ENCODE results near the gene CSNK2A3. TPM values are rescaled to one million over a fixed set of nuclear protein-coding genes. Genes with fewer than 3 reads are reported as not detected.
"Not testable (repeated sequence)": the region's sequence is repeated elsewhere in the genome, so short reads cannot be mapped to it uniquely, and the experiment has no call there.

CSNK2A3 gene
- total RNA-seq: 1.2 TPM

DNA sequence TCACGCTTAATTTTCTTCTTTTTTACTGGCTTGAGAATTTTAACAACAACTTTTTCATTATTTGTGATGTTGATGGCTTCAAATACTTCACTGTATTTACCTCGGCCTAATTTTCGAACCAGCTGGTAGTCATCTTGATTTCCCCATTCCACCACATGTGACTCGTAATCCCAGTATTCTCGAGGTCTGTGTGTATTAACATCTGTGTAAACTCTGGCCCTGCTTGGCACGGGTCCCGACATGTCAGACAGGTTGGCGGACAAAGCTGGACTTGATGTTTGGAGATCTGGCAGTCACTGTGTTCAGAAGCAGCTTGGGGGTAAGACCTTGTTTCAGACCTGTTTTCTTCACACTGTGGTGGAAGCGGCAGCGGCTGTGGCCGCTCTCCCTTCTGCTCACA, at the start of gene CSNK2A3:
CSNK2A3 (minus strand) TSS at position 373 of the 400 bp plus-strand sequence; CDS start at position 242, 131 bp downstream.
- peaks cover 23% of the 10 kb centered on the region for H3K4me1 ChIP-seq
- H3K36me3 ChIP-seq; H3K27ac ChIP-seq; H3K9me3 ChIP-seq; H3K27me3 ChIP-seq; H3K4me3 ChIP-seq; intact Hi-C loops (cut with DNase I): not testable (repeated sequence)
- DNase-seq (ENCODE audit: extremely low spot score in 2 of 2): peak in 1 of 2 donors; percentile 46

DNA sequence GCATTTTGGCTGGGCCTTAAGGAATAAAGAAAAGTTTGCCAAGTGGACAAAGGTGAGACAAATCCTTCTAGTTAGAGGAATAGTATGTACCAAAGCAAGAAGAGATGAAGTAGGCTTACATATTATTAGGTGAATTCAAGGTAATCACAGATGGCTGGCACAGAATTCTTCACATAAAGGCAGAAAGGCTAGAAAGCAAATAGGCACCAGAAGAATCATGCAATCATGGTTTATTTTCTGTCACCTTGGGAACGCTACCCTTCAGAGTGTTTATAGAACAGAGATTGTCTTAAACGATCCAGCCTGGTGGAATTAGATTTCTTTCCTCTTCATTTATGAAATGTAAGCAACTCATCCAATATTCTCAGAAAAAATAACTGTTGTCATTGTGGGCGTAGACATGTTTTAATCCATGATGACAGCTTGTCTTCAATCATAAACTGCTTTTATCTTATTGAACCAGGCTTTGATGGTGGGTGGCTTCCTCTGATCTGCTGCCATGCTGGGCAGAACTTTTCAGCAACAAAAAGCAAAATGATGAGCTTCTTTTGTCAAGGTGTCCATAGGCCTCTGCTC, 49.0 kb upstream of the CSNK2A3 start:
- no peaks in the 10 kb centered on the region for H3K9me3 ChIP-seq
- no peak overlapping the region for H3K27ac ChIP-seq
- H3K4me1 ChIP-seq: peaks cover 19% of the 10 kb centered on the region
- H3K4me3 ChIP-seq: no peak overlapping the region
- H3K27me3 ChIP-seq: no peaks in the 10 kb centered on the region
- no peak for TF ChIP-seq POLR2A (IDR thresholded peaks at IDR 0.05)
- TF ChIP-seq, protein P1, sequence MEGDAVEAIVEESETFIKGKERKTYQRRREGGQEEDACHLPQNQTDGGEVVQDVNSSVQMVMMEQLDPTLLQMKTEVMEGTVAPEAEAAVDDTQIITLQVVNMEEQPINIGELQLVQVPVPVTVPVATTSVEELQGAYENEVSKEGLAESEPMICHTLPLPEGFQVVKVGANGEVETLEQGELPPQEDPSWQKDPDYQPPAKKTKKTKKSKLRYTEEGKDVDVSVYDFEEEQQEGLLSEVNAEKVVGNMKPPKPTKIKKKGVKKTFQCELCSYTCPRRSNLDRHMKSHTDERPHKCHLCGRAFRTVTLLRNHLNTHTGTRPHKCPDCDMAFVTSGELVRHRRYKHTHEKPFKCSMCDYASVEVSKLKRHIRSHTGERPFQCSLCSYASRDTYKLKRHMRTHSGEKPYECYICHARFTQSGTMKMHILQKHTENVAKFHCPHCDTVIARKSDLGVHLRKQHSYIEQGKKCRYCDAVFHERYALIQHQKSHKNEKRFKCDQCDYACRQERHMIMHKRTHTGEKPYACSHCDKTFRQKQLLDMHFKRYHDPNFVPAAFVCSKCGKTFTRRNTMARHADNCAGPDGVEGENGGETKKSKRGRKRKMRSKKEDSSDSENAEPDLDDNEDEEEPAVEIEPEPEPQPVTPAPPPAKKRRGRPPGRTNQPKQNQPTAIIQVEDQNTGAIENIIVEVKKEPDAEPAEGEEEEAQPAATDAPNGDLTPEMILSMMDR (IDR thresholded peaks at IDR 0.05): no peak
- DNase-seq (ENCODE audit: extremely low spot score in 2 of 2): no peak
- H3K36me3 ChIP-seq: no peaks in the 10 kb centered on the region
- intact Hi-C loops (cut with DNase I): no loop called here

DNA sequence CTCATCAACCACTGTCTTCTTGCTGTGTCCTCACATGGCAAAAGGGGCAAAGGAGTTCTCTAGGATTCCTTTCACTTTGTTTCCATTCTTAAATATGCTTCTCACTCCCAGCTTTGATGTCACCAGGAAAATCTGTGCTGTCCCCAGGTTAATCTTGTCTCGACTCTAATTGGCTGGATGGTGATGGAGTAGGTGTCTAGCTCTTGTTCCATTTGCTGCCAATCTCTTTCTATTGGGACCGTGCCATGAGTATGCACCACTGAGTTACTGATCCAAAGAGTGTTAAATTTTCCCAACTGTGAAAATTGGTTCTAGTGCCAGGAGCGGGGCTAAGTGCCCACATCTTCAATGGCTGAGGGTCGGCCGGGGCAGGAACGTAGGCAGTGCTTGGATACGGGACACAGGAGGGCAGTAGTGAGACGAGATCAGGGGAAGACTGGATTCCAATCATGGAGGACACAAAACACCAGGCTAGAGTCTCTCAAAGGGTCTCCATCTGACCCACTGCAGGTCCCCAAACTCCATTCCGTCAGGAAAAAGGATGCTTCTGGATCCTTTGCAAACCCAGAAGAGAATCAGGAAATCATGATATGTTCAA, 47.7 kb upstream of the CSNK2A3 start:
- no peak for DNase-seq (ENCODE audit: extremely low spot score in 2 of 2)
- intact Hi-C loops (cut with DNase I): no loop called here
- H3K9me3 ChIP-seq: no peaks in the 10 kb centered on the region
- no peak overlapping the region for H3K4me3 ChIP-seq
- no peaks in the 10 kb centered on the region for H3K36me3 ChIP-seq
- H3K27me3 ChIP-seq: no peaks in the 10 kb centered on the region
- H3K27ac ChIP-seq: no peak overlapping the region
- peaks cover 21% of the 10 kb centered on the region for H3K4me1 ChIP-seq
- TF ChIP-seq, protein P1 (IDR thresholded peaks at IDR 0.05): no peak
- TF ChIP-seq POLR2AphosphoS5 (IDR thresholded peaks at IDR 0.05; ENCODE audit: insufficient read depth in 1 of 2, low read depth in 1 of 2) (no peak), POLR2A (IDR thresholded peaks at IDR 0.05) (no peak)

DNA sequence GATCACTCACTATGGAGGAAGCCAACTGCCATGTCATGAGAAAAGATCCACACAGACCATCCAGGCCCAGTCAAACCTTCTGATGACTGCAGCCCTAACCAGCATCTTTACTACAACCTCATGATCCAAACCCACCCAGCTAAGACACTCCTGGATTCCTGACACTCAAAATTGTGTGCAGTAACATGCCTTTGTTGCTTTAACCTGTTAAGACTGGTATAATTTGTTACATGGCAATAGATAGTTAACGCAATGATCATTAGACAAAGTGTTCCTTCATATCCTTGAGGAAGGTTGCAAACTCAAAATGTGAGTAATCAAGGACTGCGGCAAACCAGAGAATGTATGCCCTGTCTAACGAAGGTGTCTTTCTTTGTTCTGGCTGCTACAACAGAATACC, 47.1 kb upstream of the CSNK2A3 start:
- intact Hi-C loops (cut with DNase I): no loop called here
- Histone ChIP-seq H3K36me3 (no peaks in the 10 kb centered on the region), H3K27me3 (no peaks in the 10 kb centered on the region), H3K4me1 (peaks cover 21% of the 10 kb centered on the region), H3K27ac (no peak overlapping the region), H3K9me3 (no peaks in the 10 kb centered on the region), H3K4me3 (no peak overlapping the region)
- TF ChIP-seq POLR2AphosphoS5 (IDR thresholded peaks at IDR 0.05; ENCODE audit: insufficient read depth in 1 of 2, low read depth in 1 of 2): no peak
- no peak for TF ChIP-seq POLR2A (IDR thresholded peaks at IDR 0.05)
- TF ChIP-seq, protein P1 (IDR thresholded peaks at IDR 0.05): no peak
- no peak for DNase-seq (ENCODE audit: extremely low spot score in 2 of 2)

DNA sequence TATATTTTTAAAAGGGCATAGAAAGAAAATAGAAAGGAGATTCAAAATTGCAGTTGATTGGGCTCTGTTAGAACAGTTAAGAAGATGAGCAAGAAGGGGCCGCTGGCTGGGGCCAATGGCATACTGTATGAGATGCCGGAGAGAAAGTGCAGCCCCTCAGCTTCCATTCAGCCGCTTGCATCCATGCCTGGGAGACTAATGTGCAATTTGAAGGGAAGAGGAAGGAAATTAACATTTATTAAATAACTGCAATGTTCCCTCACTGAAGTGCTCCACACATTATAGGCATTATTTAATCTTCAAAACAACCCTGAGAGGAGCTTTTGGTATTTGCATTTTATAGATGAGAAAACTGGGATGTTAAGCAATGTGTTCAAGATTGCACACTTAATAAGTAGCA, 44.7 kb upstream of the CSNK2A3 start:
- no peak overlapping the region for H3K4me3 ChIP-seq
- H3K36me3 ChIP-seq: no peaks in the 10 kb centered on the region
- no peak overlapping the region for H3K27ac ChIP-seq
- H3K27me3 ChIP-seq: no peaks in the 10 kb centered on the region
- H3K9me3 ChIP-seq: no peaks in the 10 kb centered on the region
- DNase-seq (ENCODE audit: extremely low spot score in 2 of 2): no peak
- H3K4me1 ChIP-seq: peaks cover 9% of the 10 kb centered on the region
- intact Hi-C loops (cut with DNase I): no loop called here
- TF ChIP-seq POLR2AphosphoS5 (IDR thresholded peaks at IDR 0.05; ENCODE audit: insufficient read depth in 1 of 2, low read depth in 1 of 2): no peak
- TF ChIP-seq, protein P1 (IDR thresholded peaks at IDR 0.05): no peak
- TF ChIP-seq POLR2A (IDR thresholded peaks at IDR 0.05): no peak
